ENCODE measurements around the gene ANXA6.

Gene ANXA6

GRCh38 chr5:151125421-151125820 lies 32.2 kb downstream of the ANXA6 start:
- no peak for DNase-seq

GRCh38 chr5:151123897-151124751 lies 33.5 kb downstream of the ANXA6 start:
- no peak for DNase-seq

GRCh38 chr5:151122828-151123227 lies 34.8 kb downstream of the ANXA6 start:
- no peak for DNase-seq

GRCh38 chr5:151121665-151122064 lies 35.9 kb downstream of the ANXA6 start:
- DNase-seq = no peak

- DNase-seq = no peak
Observed at GRCh38 chr5:151121095-151121494, 36.5 kb downstream of the ANXA6 start.

GRCh38 chr5:151118913-151119575 lies 38.5 kb downstream of the ANXA6 start:
- DNase-seq = no peak

GRCh38 chr5:151115272-151115905 lies 42.2 kb downstream of the ANXA6 start:
- DNase-seq = peak; percentile 2

- no peak for DNase-seq
Observed at GRCh38 chr5:151113651-151114050, 43.9 kb downstream of the ANXA6 start.

GRCh38 chr5:151110992-151111391 lies 46.6 kb downstream of the ANXA6 start:
- no peak for DNase-seq

- DNase-seq = no peak
Observed at GRCh38 chr5:151110122-151110681, 47.4 kb downstream of the ANXA6 start.

- DNase-seq = no peak
Observed at GRCh38 chr5:151108566-151108965, 49.0 kb downstream of the ANXA6 start.

- no peak for DNase-seq
Observed at GRCh38 chr5:151107738-151108520, 49.6 kb downstream of the ANXA6 start.

GRCh38 chr5:151107084-151107483 lies 50.5 kb downstream of the ANXA6 start:
- no peak for DNase-seq

GRCh38 chr5:151106509-151106908 lies 51.1 kb downstream of the ANXA6 start:
- no peak for DNase-seq

- DNase-seq = no peak
Observed at GRCh38 chr5:151106043-151106442, 51.5 kb downstream of the ANXA6 start.

GRCh38 chr5:151105561-151105960 lies 52.0 kb downstream of the ANXA6 start:
- no peak for DNase-seq

- DNase-seq = no peak
Observed at GRCh38 chr5:151104795-151105194, 52.8 kb downstream of the ANXA6 start.

GRCh38 chr5:151101746-151102145 lies 55.8 kb downstream of the ANXA6 start:
- no peak for DNase-seq

- no peak for DNase-seq
Observed at GRCh38 chr5:151101151-151101550, 56.4 kb downstream of the ANXA6 start.

GRCh38 chr5:151100681-151101080 lies 56.9 kb downstream of the ANXA6 start:
- DNase-seq = no peak

- DNase-seq = no peak
Observed at GRCh38 chr5:151098768-151099121, 58.8 kb downstream of the ANXA6 start.

- DNase-seq = no peak
Observed at GRCh38 chr5:151097820-151098767, 59.5 kb downstream of the ANXA6 start.
